Urothelium cell line (cell line): ENCODE measurements around the gene MDFI.

ENCODE experiments used
- DNase-seq: peaks from one replicate; pipeline ENCODE4 v3.0.0; 2011; ENCODE audit warnings: low spot score, mixed read lengths
- FAIRE-seq: peaks from 2 replicates; lab custom pipeline; 2011; peaks lifted over from hg19 to GRCh38; lab: Jason Lieb, UNC

The MDFI gene

DNA sequence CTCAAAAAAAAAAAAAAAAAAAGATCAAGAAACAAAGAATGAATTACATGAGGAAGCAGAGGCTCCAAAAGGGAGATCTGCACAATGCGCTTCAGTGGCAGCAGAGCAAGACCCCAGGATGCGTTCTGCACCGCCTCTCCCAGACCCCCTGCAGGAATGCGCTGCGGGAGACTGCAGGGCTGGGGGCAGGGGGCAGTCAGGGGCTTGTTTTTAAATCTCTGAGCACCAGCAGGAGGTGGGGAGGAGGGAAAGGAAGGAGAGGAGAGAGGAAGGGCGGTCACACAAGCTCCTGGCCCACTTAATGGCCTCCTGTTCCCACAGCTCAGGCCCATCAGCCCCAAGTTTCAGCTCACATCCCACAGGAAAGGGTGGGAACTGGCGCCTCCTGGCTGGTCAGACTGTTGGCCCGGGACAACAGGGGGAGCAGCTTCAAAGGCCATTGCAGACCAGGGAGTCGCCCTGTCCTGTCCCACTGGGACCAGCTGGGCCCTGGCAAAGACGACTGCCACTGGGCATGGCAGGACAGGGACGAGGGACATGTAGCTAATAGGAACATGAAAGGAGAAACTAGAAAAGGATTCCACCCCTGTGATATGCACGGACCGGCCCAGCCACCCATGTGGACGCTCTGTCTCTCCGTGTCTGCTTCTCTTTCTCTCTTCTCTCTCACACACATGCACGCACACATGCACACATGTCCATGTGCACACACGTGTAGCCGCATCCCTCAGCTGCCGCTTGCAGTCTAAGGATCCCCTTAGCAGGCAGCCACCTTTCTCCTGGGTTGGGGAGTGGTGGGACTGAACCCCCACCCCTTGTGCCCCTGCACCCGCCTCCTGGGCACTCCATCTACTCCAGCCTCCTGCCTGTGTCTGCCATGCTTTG, 62.4 kb downstream of the MDFI start:
- DNase-seq (no peak), FAIRE-seq (no peak)

DNA sequence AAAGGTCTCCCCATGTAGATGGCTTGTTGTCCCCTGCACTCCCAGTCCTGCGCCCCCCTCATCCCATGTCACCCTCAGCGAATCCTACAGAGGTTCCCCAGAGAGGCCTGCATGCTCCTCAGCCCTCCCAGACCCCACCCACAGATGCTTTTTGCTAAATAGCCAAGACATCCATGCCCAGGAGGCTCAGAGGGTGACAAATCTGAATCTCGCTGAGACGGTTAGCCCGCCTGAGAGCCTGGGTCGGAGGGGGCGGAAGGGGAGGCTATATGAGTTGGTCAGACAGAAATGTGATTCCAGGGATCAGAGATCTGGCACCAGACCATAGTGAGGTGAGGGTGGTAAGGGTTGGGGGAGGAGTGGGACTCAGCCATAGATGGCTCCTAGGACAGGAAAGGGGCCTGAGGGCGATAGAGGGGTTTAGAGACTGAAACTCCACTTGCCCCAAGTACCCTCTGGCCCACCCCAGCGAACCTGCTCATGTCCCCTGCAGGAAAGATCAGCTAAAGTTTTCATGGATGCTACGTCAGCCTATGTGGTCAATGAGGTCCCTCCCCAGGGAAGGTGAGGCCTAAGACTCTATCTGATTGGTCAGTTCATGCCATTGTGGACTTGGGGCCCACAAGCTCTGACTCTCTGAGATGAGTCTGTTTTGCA, 63.9 kb downstream of the MDFI start:
- no peak for FAIRE-seq
- DNase-seq, result no peak

DNA sequence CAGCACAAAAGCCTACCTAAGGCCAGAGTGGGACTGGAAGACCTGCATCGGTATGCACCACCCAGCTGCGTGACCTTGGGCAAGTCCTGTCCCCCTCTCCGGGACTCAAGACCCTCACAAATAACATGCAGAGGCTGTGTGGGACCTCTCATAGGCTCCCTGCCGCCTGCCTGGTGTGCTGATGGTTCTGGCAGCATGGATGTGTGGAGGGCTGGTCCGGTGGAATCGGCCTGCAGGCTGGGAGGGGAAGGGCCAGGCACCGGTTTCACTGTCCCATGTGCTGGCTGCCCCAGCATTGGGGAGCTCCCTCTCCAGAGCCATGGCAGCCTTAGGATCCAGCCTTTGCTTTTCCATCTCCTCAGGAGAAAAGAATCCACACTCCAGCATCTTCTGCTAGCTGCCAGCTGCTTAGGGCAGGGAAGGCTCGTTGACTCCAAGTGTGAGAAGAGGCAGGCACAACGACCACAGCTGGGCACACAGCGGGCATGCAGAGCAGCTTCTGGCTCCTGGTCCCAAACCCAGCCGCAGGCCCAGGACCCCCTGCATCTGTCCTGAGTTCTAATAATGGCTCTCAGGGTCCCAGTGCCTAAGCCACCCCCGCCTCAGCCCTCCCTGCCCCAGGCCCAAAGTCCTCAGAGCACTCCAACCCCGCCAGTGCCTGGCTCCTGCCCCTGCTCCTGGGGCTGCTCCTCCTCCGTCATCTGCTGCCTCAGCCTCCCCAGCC, 64.7 kb downstream of the MDFI start:
- no peak for DNase-seq
- no peak for FAIRE-seq
